Measurements from ENCODE around the gene IQCC.

DNA sequence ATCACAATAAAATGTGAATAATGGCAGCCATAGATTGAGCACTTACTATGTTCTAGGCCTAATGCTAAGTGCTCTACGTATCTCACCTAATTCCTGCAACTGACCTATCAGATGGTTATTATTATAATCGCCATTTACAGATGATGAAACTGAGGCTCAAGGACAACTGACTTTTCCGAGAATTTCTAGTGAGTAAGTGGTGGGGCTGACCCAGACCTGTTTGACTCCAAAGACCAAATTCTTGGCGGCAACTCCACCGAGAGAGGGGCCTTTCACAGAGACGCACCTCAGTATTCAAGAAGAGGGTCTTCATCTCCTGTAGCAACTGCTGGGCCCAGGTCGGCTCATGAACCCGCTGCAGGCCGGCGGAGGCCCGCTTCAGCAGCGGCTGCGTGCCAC is 16.1 kb downstream of the IQCC start:
- no peak for TF ChIP-seq ZBTB7A (tag by site-specific recombination; IDR thresholded peaks at IDR 0.05; ENCODE audit: low read depth)
- TF ChIP-seq, protein P1, sequence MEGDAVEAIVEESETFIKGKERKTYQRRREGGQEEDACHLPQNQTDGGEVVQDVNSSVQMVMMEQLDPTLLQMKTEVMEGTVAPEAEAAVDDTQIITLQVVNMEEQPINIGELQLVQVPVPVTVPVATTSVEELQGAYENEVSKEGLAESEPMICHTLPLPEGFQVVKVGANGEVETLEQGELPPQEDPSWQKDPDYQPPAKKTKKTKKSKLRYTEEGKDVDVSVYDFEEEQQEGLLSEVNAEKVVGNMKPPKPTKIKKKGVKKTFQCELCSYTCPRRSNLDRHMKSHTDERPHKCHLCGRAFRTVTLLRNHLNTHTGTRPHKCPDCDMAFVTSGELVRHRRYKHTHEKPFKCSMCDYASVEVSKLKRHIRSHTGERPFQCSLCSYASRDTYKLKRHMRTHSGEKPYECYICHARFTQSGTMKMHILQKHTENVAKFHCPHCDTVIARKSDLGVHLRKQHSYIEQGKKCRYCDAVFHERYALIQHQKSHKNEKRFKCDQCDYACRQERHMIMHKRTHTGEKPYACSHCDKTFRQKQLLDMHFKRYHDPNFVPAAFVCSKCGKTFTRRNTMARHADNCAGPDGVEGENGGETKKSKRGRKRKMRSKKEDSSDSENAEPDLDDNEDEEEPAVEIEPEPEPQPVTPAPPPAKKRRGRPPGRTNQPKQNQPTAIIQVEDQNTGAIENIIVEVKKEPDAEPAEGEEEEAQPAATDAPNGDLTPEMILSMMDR (tag by site-specific recombination; IDR thresholded peaks at IDR 0.05) = no peak
- TF ChIP-seq, protein P2, sequence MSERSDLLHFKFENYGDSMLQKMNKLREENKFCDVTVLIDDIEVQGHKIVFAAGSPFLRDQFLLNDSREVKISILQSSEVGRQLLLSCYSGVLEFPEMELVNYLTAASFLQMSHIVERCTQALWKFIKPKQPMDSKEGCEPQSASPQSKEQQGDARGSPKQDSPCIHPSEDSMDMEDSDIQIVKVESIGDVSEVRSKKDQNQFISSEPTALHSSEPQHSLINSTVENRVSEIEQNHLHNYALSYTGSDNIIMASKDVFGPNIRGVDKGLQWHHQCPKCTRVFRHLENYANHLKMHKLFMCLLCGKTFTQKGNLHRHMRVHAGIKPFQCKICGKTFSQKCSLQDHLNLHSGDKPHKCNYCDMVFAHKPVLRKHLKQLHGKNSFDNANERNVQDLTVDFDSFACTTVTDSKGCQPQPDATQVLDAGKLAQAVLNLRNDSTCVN (tag by site-specific recombination; optimal IDR thresholded peaks at IDR 0.05) = peak; percentile 36
- no peak for TF ChIP-seq KLF1 (tag by site-specific recombination; IDR thresholded peaks at IDR 0.05)
- TF ChIP-seq ZNF707 (tag by site-specific recombination; IDR thresholded peaks at IDR 0.05) = no peak
- no peak for TF ChIP-seq BCL11A (tag by site-specific recombination; IDR thresholded peaks at IDR 0.05; ENCODE audit: low read depth)
- no peak for TF ChIP-seq YY1 (tag by site-specific recombination; IDR thresholded peaks at IDR 0.05)
